Amygdala (tissue), 56 donors: ENCODE results near the gene TIMP2.
A peak's percentile ranks its signal among the peaks of the same experiment; 100 is the strongest.
"Not testable (repeated sequence)": the region's sequence is repeated elsewhere in the genome, so short reads cannot be mapped to it uniquely, and the experiment has no call there.

ENCODE experiments used
- DNase-seq, 56 donors: peaks; one replicate each; lab custom pipeline; 2025; lab: John Stamatoyannopoulos, UW

Gene TIMP2

DNA sequence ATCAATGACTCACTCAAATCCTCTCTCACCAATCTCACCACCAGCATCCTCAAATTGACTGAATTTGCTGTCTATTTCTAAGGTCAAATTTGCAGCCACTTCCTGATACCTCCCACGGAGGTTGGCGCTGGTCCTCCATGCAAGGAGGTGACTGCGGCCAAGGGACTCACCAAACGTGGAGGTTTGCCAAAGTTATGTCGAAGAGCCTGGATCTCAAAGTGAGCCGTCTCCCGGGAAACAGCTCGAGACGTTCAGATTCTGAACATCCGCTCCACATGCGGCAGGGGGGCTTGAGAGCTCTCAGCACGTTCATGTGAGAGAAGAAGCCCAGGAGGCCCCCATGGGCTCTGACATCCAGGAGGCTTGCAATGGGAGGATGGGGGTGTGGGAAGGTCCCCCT is 31.9 kb upstream of the TIMP2 start:
- DNase-seq: peak in 12 of 56 donors; percentile 5 to 43 (median 24)

DNA sequence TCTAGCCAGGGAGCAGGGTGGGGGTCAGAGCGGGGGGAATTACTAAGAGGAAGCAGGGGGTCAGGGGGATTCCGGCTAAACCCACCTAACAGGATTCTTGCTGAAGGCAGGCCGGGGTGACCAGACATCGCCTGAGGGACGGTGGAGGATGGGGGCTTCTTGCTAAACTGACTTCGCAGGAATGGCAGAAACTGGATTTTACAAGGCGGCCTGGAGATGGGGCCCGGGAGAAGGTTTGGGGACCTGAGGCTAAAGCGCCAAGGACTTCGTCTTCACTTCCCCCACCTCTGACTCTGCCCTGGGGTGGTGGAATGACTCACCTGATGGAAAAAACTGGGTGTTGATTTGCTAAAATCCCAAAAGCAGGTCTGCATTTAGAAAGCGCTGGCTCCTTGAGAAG is 31.1 kb upstream of the TIMP2 start:
- no peak for DNase-seq

DNA sequence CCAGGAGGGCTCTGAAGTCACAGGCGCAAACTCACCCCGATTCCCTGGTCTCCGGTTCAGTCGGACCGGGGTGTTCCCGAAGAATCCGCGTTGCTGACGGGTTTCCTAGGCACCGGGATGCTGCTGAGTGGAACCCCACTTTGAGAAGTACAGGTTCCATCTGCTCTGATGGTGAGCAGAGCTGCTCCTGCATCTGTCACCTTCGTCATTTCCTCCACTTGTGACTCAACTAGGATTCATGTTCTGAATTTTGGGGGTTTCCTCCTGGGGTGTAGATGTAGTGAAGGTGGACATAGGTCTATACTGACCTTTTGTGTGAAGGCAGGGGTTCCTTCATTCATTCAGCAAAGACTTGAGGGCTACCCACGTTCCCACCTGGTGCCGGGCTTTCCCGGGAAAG is 29.5 kb upstream of the TIMP2 start:
- peak in 1 of 56 donors; percentile 10 for DNase-seq

DNA sequence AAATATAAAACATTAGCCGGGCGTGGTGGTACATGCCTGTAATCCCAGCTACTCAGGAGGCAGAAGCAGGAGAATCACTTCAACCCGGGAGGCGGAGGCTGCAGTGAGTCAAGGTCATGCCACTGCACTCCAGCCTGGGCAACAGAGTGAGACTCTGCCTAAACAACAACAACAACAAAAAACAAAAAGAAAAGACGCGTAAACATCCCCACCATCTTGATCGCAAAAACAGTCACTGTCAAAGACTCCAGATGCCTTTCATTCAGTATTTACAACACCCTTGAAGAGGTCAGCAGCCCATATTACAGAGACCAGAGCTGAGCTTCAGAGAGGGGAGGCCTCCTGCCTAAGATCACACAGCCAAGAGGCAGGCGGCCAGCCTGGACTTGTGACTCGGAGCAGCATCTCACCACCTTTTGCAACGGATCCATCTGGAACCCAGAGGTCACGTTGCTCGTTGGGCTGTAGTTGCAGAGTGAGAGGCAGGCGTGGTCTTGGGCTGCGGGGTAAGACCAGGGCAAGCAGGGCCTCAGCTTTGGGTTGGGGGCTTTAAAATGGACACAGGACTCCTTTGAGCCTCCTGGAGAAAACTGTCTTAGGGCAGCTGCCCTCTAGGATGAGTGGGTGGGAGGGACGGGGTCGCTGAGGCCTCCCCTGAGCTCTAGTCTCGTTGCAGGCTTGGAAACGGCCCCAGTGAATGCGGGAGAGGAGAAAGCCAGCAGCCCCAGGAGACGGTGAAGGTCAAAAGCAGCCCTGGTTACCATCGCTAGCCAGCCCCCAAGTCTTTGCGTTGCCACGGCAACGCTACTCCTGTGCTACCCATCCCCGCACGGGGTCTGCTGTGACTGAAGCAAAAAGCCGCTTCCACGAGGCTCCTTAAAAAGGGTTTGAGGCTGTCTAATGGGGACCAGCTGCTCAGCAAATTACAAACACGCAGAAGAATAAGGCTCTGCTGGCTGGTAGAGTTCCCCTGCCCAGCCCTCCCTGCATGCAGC is 28.5 kb upstream of the TIMP2 start:
- DNase-seq: peak in 15 of 56 donors; percentile 13 to 44 (median 25)

DNA sequence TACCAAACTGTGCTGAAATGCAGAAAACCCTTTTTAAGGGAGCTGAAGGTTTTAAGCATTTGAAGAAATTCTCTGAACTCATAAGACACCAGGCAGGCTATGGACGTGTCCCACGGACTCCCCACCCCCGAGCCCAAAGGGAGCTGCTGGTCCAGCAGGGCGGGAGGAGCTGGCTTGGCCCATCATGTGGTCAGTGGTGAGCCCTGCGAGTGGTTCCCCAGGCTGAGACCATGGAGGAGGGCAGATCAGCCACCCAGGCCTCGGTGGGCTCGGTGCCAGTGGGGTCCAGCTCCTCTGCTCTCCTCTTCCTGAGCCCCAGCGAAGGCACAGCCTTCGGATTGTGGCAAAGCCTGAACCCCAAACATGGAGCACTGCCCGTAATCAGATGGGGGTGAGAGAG is 27.5 kb upstream of the TIMP2 start:
- no peak for DNase-seq

DNA sequence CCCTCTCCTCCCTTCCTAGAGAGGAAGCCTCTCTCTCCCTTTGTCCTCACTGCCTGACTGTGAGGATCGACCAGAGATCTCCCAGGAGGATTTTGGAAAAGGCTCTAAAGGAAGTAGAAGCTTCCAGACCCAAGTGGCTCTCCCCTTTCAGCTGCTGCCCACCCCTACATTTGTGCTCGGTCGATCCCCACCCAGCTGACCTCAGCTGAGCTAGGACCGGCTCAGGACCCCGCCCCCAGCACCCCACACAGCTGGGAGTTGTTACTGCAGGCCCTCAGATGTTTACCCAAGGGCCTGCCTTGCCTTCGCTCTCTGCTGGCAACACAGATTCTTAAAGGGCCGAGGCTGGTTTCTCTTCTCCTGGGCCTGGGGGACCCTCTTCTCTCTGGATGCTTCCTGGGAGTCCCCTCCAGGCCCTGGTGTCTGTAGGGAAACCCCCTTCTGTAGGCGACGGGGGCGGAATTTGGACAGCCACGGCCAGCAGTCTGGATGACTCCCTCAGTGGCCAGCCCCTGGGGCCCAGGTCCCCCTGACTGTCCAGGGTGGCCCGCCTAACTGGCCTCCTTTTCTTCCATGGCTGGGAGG is 26.9 kb upstream of the TIMP2 start:
- DNase-seq: no peak

DNA sequence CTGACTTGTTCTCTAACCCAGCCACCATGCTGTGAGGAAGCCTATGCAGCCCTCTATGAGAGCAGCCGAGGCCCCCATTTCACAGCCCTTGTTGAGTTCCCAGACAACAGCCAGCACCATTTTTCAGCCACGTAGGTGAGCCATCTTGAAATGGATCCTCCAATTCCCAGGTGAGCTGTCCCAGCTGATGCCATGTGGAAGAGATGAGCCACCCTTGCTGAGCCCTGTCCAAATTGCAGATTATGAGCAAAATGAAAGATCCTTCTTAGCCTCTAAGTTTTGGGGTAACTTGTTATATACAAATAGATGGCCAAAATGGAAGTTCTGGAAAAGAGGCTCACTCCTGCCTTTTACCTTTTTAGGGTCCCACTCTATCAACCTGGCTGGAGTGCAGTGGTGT is 25.7 kb upstream of the TIMP2 start:
- DNase-seq: no peak

DNA sequence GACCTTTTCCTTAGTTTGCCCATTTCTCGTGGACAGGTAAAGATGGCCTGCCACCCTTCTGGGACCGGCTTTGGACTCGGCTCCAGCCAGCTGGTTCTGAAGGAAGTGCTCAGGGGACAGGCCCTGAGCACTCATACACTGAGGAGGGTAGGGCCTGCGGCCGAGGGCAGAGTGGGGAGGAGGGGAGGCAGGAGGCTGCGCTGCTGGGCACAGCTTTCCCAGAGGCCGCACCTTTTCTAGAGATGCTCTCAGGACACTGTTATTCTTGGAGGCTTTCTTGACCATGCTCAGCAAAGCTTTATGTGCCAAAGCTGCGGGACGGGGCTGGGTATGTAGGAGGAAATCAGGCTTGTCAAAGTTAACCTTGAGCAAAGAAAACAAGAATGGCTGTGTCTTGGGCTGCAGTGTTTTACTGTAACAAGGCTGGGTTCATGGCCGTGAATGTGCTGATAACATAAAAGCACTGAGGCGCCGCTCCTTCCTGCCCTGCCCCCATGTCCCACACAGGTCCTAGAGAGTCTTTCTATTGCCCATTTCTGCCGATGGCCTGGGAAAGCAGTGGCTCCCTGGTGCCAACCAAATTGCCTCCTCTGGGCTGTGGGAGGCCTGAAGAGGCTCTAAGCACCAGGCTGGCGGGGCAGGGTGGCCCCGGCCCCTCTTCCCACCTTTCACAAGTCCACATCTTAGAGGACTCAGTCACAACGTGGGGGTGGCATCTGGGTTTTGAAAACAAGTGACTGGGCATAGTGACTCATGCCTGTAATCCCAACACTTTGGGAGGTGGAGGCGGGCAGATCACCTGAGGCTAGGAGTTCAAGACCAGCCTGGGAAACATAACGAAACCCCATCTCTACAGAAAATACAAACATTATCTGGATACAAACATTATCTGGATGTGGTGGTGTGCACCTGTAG is 22.3 kb upstream of the TIMP2 start:
- no peak for DNase-seq

DNA sequence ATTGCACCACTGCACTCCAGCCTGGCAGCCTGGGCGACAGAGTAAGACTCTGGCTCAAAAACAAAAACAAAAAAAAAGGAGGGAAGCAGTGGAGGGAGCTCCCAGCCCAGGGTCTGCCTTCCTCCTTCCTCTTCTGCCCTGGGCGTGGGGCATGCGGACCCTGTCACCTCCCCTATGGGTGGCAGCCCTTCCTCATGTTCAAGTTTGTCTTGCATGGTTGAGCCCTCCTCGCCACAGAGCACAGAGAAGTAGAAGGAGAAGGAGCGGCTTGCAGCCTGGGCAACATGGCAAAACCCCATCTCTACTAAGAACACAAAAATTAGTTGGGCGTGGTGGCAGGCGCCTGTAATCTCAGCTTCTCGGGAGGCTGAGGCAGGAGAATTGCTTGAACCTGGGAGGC is 21.4 kb upstream of the TIMP2 start:
- no peak for DNase-seq

DNA sequence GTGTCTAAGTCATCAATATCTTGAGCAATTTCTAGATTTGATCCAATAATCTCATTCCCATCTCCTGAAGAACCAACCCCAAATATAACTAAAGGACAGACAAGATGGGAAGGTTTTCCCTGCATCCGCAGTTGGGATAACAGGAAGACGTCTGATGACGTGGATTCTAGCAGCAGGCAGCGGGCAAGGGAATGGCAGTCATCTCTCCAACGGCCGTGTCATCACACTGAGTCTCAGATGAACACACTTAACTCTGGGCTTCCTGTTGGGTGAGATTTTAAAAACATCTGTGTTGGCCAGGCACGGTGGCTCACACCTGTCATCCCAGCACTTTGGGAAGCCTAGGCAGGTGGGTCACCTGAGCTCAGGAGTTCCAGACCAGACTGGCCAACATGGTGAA is 20.9 kb upstream of the TIMP2 start:
- DNase-seq: no peak

DNA sequence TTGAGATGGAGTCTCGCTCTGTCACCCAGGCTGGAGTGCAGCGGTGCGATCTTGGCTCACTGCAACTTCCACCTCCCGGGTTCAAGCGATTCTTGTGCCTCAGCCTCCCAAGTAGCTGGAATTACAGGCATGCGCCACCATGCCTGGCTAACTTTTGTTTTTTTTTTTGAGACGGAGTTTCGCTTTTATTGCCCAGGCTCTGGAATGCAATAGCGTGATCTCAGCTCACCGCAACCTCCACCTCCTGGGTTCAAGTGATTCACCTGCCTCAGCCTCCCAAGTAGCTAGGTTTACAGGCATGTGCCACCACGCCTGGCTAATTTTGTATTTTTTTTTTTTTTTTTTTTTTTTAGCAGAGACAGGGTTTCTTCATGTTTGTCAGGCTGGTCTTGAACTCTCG is 20.3 kb upstream of the TIMP2 start:
- DNase-seq: not testable (repeated sequence)

DNA sequence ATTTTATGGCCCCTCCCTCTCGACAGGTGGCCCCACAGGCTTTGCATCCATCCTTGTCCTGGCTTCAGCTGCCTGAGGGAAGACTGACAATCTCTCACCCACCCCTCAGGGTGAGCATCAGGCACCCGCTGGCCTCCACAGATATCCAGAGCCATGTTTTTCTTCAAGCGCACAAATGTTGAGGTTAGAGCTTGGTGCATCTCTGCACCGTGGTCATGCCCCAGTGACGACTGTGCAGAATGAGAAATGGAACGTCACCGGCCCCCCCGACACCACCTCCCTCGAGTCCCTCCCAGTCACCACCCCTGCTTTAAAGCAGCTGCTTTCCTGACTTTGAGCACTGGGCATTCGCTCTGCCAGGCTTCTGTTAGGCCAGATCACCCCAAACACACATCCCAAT is 19.8 kb upstream of the TIMP2 start:
- DNase-seq: no peak

DNA sequence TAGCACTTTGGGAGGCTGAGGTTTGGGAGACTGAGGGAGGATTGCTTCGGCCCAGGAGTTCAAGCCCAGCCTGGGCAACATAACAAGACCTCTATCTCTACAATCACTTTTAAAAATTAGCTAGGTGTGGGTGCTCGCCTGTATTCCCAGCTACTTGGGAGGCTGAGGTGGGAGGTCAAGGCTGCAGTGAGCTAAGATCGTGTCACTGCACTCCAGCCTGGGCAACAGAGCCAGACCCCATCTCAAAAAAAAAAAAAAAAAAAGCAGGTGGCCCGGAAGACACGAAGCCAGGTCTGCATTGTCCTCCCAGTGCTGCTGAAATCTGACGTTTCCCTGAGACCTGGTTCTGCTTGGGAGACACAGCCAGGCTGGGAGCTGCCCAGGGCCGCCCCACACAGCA is 18.8 kb upstream of the TIMP2 start:
- DNase-seq: no peak

DNA sequence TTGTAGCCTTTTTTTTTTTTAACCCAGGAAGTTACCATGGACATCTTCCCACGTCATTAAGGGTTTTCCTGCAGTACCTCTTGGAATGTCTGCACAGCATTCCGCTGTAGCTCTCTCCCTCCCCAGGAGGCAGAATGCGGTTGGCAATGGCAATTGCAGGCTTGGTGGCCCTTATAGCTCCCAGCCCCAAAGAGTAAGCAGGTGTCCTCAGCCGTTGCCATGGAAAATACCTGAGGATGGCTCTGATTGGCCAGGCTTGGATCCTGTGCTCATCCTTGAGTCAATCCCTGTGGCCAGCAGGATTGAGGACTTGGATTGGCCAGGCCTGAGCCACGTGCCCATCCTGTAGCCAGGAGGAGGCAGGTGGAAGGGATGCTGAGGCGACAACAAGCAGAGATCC is 15.5 kb upstream of the TIMP2 start:
- peak in 16 of 56 donors; percentile 11 to 67 (median 28) for DNase-seq

DNA sequence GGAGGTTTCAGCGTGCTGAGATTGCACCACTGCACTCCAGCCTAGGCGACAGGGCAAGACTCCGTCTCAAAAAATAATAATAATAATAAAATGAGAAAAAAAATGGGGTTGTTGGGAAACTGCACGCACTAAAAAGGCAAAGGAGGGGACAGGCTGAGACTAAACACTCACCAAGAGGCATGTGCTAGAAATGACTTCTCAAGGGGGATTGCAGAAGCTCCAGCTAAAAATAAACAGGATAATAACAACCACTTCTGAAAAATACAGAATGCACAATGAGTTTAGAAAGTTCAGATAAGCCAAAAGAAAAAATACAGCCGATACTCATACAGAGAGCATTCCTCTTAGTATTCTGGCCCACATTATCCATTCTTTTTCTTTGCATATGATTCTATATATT is 15.1 kb upstream of the TIMP2 start:
- no peak for DNase-seq

DNA sequence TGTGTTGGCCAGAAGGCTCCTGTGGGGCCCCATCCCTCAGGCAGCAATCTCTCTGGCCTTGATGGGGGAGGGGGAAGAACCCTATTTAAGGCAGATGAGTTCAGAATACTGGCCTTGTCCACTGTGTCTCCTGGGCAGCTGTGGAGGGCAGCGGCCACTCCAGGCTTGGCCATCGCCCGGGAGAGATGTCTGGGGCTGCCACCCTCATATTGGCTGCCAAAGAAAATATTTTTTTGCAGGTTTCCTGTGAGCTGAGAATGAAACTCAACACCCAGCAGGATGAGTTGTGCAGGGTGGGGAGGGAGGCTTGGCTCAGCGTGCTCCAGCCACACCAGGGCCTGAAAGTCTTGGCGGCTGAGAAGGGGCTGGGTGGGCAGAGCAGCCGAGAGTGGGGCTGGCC is 14.4 kb upstream of the TIMP2 start:
- DNase-seq: no peak

DNA sequence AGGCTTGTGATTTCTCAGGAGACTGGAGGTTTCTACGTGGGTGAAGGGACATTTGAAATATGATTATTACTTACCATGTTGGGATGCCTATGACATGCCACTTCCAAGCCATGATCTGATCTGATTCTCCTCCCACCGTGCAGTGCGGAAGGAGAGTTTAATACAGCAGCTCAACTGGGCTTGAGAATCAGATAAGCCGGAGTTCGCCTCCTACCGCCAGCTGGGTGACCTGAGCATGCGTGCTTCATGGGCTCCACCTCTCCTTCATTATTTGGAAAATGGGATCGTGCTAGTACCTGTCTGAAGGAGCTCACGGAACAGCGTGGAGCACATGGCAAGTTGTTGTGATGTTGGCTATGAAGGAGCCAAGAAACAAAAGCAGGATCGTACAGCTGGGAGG is 12.4 kb upstream of the TIMP2 start:
- no peak for DNase-seq

DNA sequence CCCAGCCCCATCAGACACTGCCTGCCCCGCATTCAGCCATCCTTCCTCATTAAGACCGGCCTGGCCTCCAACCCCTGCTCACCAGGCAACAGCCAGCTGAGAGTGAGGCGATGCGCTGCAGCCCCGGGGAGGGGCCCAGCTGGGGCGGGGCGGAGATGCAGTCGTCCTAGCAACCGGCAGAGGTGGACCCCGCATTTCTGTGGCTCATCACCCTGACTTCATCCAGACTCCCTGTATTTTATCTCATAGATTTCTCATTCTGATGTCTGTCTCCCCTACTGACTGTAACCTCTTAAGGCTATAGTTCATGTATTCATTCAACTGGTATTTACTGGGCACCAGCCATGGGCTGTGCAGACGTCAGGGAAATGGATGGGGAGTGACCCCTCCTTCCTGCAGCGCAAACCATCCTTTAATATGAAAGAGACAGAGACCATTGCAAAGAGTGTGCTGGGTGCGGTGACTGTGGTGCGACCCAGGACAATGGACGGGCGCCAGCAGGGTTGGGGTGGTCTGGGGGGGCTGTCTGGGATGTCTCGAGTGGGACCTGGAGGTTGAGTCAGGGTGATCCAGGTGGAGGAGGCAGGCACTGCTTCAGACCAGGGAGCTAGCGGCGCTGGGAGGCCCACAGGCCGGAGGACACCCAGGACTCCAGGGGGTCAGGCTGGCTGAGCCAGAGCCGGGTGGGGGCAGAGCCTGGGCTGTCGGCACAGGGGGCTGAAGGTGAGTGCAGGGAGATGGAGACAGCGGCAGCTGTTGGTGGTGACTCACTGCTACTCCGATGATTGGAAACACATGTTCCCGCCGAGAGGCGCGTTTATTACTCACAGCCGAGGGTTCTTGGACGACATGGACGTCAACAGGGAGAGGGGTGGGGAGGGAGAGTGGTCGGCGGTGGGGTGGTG is 10.5 kb upstream of the TIMP2 start:
- DNase-seq: peak in 2 of 56 donors; percentile 10 to 18

DNA sequence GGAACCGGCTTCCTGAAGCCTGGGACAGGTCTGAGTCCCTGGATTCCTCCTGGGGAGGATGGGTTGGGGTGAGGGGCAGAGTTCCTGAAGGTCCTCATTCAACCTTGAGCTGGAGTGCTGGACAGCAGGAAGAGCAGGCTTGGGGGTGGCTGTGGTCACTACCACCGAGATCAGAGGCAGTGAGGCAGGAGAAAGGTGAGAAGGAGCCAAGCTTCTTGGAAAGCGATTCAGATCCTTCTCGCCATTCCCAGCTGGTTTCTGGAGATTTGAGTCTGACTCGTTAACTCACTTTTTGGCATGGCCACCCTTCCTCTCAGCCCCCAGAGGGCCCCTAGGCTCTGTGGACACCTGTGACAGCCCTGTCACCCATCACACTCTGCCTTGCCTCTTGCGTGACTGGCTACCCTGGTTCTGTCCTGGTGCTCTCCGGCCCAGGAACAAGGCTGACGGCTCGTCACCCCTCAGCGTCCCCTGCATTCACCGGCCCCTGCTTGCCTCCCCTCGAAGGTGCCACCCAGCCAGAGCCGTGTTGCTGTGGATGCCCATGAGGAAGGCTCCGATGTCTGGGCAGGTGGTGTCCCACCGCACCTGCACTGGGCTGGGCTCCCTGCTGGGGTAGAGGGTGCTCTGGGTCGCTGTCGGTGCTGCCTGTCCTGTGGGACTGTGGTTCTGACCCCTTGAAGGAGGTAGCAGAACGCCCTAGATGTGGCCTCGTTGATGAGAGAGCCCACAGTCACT is 9.7 kb upstream of the TIMP2 start:
- no peak for DNase-seq
